HepG2 (cell line): Measurements from ENCODE around the gene MUC15. TPM values are rescaled to one million over a fixed set of nuclear protein-coding genes. Genes with fewer than 3 reads are reported as not detected.

ENCODE experiments used
- ATAC-seq: fragments of 200-7000 bp; cut with Tn5 transposase; 3 replicates; pipeline ENCODE4 v1.9.1; 2020; ENCODE audit warnings: mild to moderate bottlenecking, moderate library complexity
- BruUV-seq: library from RNA; stranded (reverse); fragments of 400-500 nt; replicated peaks from 2 replicates; lab custom pipeline; 2021; lab: Mats Ljungman, UMichigan
- CTCF ChIA-PET: fragments of 300-600 bp; formaldehyde crosslinking; extraction: SDS; loops from one replicate; lab custom pipeline; 2021; ENCODE audit warnings: low total read pairs, inconsistent platforms, low intra/inter-chr PET ratio; lab: Yijun Ruan, JAX
- POLR2A ChIA-PET: fragments of 350-600 bp; sonication (Branson Sonifier 250); formaldehyde crosslinking; loops from one replicate; lab custom pipeline; 2020; ENCODE audit warnings: antibody characterized with exemption, inconsistent platforms; lab: Yijun Ruan, JAX
- DNase-seq: peaks from one replicate; pipeline ENCODE4 v3.0.0-alpha.2; 2015; ENCODE audit warnings: low spot score
- FAIRE-seq: peaks from 3 replicates; lab custom pipeline; 2011; peaks lifted over from hg19 to GRCh38; lab: Jason Lieb, UNC
- H2AFZ ChIP-seq: one replicate; pipeline ENCODE4 v1.6.1; 2011; ENCODE audit warnings: low read length, inconsistent platforms
- H3K27ac ChIP-seq: fragments of 300-600 bp; 3 replicates; pipeline ENCODE4 v1.8.0; 2011; ENCODE audit warnings: mixed run types, mild to moderate bottlenecking, mixed read lengths, low read length, inconsistent platforms; ENCODE audit not compliant: insufficient read depth; ENCODE audit errors: extremely low read length
- H3K27me3 ChIP-seq, 2 experiments: fragments of 200-600 bp in 1 of 2; 2 replicates in 1 of 2; 3 replicates in 1 of 2; pipeline versions ENCODE4 v1.6.0 to v1.8.0; 2011; ENCODE audit warnings: low read length in 2 of 2, mild to moderate bottlenecking in 2 of 2, moderate library complexity in 2 of 2, inconsistent platforms in 1 of 2; ENCODE audit not compliant: insufficient read depth in 2 of 2, control insufficient read depth in 1 of 2
- H3K36me3 ChIP-seq, 2 experiments: fragments of 200-600 bp in 1 of 2; replicated peaks in 1 of 2; 2 replicates in 1 of 2; 3 replicates in 1 of 2; pipeline versions ENCODE4 v1.5.1 to v1.8.0; 2011; ENCODE audit warnings: low read length in 2 of 2, inconsistent platforms in 1 of 2; ENCODE audit not compliant: insufficient read depth in 2 of 2, control insufficient read depth in 1 of 2
- H3K4me1 ChIP-seq: 2 replicates; pipeline ENCODE4 v1.5.1; 2012; ENCODE audit warnings: low read length, inconsistent platforms; ENCODE audit not compliant: insufficient read depth
- H3K4me2 ChIP-seq: 2 replicates; pipeline ENCODE4 v1.6.0; 2011; ENCODE audit warnings: low read depth, low read length, inconsistent platforms
- H3K4me3 ChIP-seq, 3 experiments: fragments of 200-600 bp in 1 of 3; sonication (generic), shearing (Covaris generic) in 1 of 3; replicated peaks in 1 of 3; 2 replicates each; pipeline ENCODE4 v1.5.1; 2011 to 2016; ENCODE audit warnings: low read length in 3 of 3, inconsistent platforms in 2 of 3, low read depth in 2 of 3, mild to moderate bottlenecking in 2 of 3, control low read depth in 1 of 3, mixed read lengths in 1 of 3; ENCODE audit not compliant: insufficient read depth in 1 of 3
- H3K79me2 ChIP-seq: one replicate; pipeline ENCODE4 v1.6.1; 2011; ENCODE audit warnings: low read length, inconsistent platforms; ENCODE audit not compliant: insufficient read depth
- H3K9ac ChIP-seq: 2 replicates; pipeline ENCODE4 v1.6.0; 2011; ENCODE audit warnings: mild to moderate bottlenecking, low read depth, low read length, inconsistent platforms; ENCODE audit not compliant: insufficient read depth
- H3K9me3 ChIP-seq: 2 replicates; pipeline ENCODE4 v1.5.1; 2012; ENCODE audit warnings: mild to moderate bottlenecking, low read length
- H4K20me1 ChIP-seq: 2 replicates; pipeline ENCODE4 v1.6.0; 2011; ENCODE audit warnings: inconsistent platforms, mild to moderate bottlenecking, low read length, moderate library complexity; ENCODE audit not compliant: insufficient read depth
- AKAP8 ChIP-seq: sonication (generic); formaldehyde crosslinking; IDR thresholded peaks from 2 replicates; pipeline ENCODE4 v1.5.1; 2020; ENCODE audit warnings: mild to moderate bottlenecking, missing genetic modification reagents
- DDIT3 ChIP-seq: sonication (generic); formaldehyde crosslinking; IDR thresholded peaks from 2 replicates; pipeline ENCODE4 v1.4.0; 2020; ENCODE audit warnings: mild to moderate bottlenecking, missing genetic modification reagents
- FOXO1 ChIP-seq: sonication (generic); formaldehyde crosslinking; IDR thresholded peaks from 2 replicates; pipeline ENCODE4 v1.4.0; 2020; ENCODE audit warnings: missing genetic modification reagents
- GZF1 ChIP-seq: sonication (generic); formaldehyde crosslinking; IDR thresholded peaks from 2 replicates; pipeline ENCODE4 v1.5.1; 2020; ENCODE audit warnings: mild to moderate bottlenecking, missing genetic modification reagents
- MIER2 ChIP-seq: IDR thresholded peaks from 2 replicates; pipeline ENCODE4 v1.6.1; 2016; ENCODE audit warnings: missing biosample characterization, missing genetic modification reagents
- POGK ChIP-seq: sonication (generic); formaldehyde crosslinking; conservative IDR thresholded peaks from 2 replicates; pipeline ENCODE4 v1.8.0; 2022; ENCODE audit warnings: mild to moderate bottlenecking, moderate library complexity, missing genetic modification reagents
- RXRA ChIP-seq: sonication (generic); formaldehyde crosslinking; IDR thresholded peaks from 2 replicates; pipeline ENCODE4 v1.5.1; 2020; ENCODE audit warnings: missing genetic modification reagents
- SP1 ChIP-seq, 2 experiments: fragments of 450-650 bp in 1 of 2; sonication (generic) in 1 of 2; formaldehyde crosslinking in 1 of 2; IDR thresholded peaks; 2 replicates each; pipeline versions ENCODE4 v1.4.0 to v1.6.1; 2016 to 2020; ENCODE audit warnings: missing genetic modification reagents in 1 of 2
- TFDP2 ChIP-seq: sonication (generic); formaldehyde crosslinking; IDR thresholded peaks from 2 replicates; pipeline ENCODE4 v1.4.0; 2020; ENCODE audit warnings: missing genetic modification reagents
- THAP11 ChIP-seq: IDR thresholded peaks from 2 replicates; pipeline ENCODE4 v1.6.1; 2016; ENCODE audit warnings: missing biosample characterization, missing genetic modification reagents
- THYN1 ChIP-seq: sonication (generic); formaldehyde crosslinking; IDR thresholded peaks from 2 replicates; pipeline ENCODE4 v1.8.1; 2023; ENCODE audit warnings: low read depth, mild to moderate bottlenecking, moderate library complexity, missing genetic modification reagents, borderline replicate concordance
- ZBTB3 ChIP-seq: sonication (generic); formaldehyde crosslinking; IDR thresholded peaks from 2 replicates; pipeline ENCODE4 v1.4.0; 2020; ENCODE audit warnings: low read depth, mild to moderate bottlenecking, moderate library complexity, missing genetic modification reagents, borderline replicate concordance
- ZBTB39 ChIP-seq: sonication (generic); formaldehyde crosslinking; IDR thresholded peaks from 2 replicates; pipeline ENCODE4 v1.5.0; 2020; ENCODE audit warnings: missing genetic modification reagents
- ZNF441 ChIP-seq: sonication (generic); formaldehyde crosslinking; IDR thresholded peaks from 2 replicates; pipeline ENCODE4 v1.7.0; 2021; ENCODE audit warnings: missing genetic modification reagents, borderline replicate concordance
- ZNF496 ChIP-seq: sonication (generic); formaldehyde crosslinking; IDR thresholded peaks from 2 replicates; pipeline ENCODE4 v1.8.1; 2023; ENCODE audit warnings: mild to moderate bottlenecking, moderate library complexity, missing genetic modification reagents; ENCODE audit not compliant: insufficient replicate concordance
- ZNF639 ChIP-seq: conservative IDR thresholded peaks from 2 replicates; pipeline ENCODE4 v1.6.1; 2018; ENCODE audit warnings: missing genetic modification reagents
- WGBS: methylation state at CpG from one replicate; pipeline ENCODE4 v1.1.6; 2017; ENCODE audit warnings: low lambda C conversion rate; 5-methylcytosine and 5-hydroxymethylcytosine counted together
- in situ Hi-C: cut with HindIII; loops from 2 replicates; pipeline ENCODE4 v1.10.0; 2017; ENCODE audit warnings: low pct_unique_long_range_greater_than_20kb; ENCODE audit not compliant: extremely low pct_ligation_motif_present
- intact Hi-C: fragments of 100-400 bp; cut with micrococcal nuclease; formaldehyde crosslinking; loops from one replicate; pipeline ENCODE4 v1.10.0; 2022; ENCODE audit not compliant: unreplicated experiment
- polyA plus RNA-seq, 8 experiments: library from polyadenylated mRNA; depleted of rRNA in 3 of 8; stranded (reverse) in 7 of 8; unstranded in 1 of 8; fragments of >200 nt; fragmentation: Illumina TruSeq in 4 of 8; extraction: Trizol in 4 of 8; gene quantifications; 2 replicates each; pipeline versions ENCODE4 v1.2.1 to v1.2.3, GENCODE V29; 2011 to 2016; ENCODE audit warnings: low read depth in 4 of 8, missing spikeins in 1 of 8, mixed read lengths in 1 of 8; ENCODE audit not compliant: insufficient read depth in 1 of 8
- total RNA-seq, 5 experiments: library from RNA; depleted of rRNA; stranded (reverse); fragments of >200 nt; fragmentation: Illumina TruSeq; extraction: Trizol; gene quantifications; 2 replicates each; pipeline ENCODE4 v1.2.3, GENCODE V29; 2016; ENCODE audit warnings: low read depth in 1 of 5

Gene MUC15
- total and polyA plus RNA-seq, 2 of the 13 experiments (the other 11 are each of a cell fraction or from before 2014, with no cell fraction given) = 4.5 to 18.0 TPM

- Histone ChIP-seq H4K20me1 (no peaks in the 10 kb centered on the region), H3K4me2 (no peak overlapping the region), H3K4me3 (no peak overlapping the region), H3K27ac (no peak overlapping the region), H3K36me3 (no peaks in the 10 kb centered on the region), H2AFZ (no peak overlapping the region)
- CTCF ChIA-PET = no interaction called here
- intact Hi-C loops = no loop called here
- FAIRE-seq = no peak
- TF ChIP-seq DDIT3 (CRISPR knock-in tag) = no peak
- TF ChIP-seq THAP11 (CRISPR knock-in tag) = no peak
- no peak for TF ChIP-seq ZNF441 (CRISPR knock-in tag)
- no peak for TF ChIP-seq FOXO1
- TF ChIP-seq THYN1 = no peak
- no peak for TF ChIP-seq SP1 (IDR thresholded peaks at IDR 0.05)
- TF ChIP-seq SP1 (CRISPR knock-in tag; IDR thresholded peaks at IDR 0.05) = no peak
- TF ChIP-seq GZF1 (CRISPR knock-in tag) = no peak
- TF ChIP-seq POGK (CRISPR knock-in tag) = no peak
- no peak for TF ChIP-seq MIER2 (CRISPR knock-in tag)
- TF ChIP-seq ZNF639 (CRISPR knock-in tag) = no peak
- no peak for TF ChIP-seq ZNF496 (CRISPR knock-in tag)
- TF ChIP-seq RXRA (CRISPR knock-in tag) = no peak
- no peak for TF ChIP-seq TFDP2 (CRISPR knock-in tag)
- no peak for TF ChIP-seq ZBTB39 (CRISPR knock-in tag)
- no peak for TF ChIP-seq AKAP8 (CRISPR knock-in tag)
- no peak for TF ChIP-seq ZBTB3 (CRISPR knock-in tag)
- TF ChIP-seq, all 625 proteins: peak for 0
- H3K27me3 ChIP-seq = no peaks in the 10 kb centered on the region
- ATAC-seq (no peak), DNase-seq (no peak)
- POLR2A ChIA-PET = no interaction called here
- no peaks in the 10 kb centered on the region for H3K79me2 ChIP-seq
- H3K9ac ChIP-seq = no peak overlapping the region
- H3K4me1 ChIP-seq = no peaks in the 10 kb centered on the region
- in situ Hi-C loops = no loop called here
- BruUV-seq = no TSS peak
- no peaks in the 10 kb centered on the region for H3K9me3 ChIP-seq
- WGBS = 57% methylated on average over 3 of the region's 3 CpGs
Observed at GRCh38 chr11:26580929-26581328, 8.9 kb upstream of the MUC15 start.
